ENCODE data around the gene GNB5.

The GNB5 gene

GRCh38 chr15:52193791-52194190 lies 2.6 kb upstream of the GNB5 start:
- TF ChIP-seq, protein P1, sequence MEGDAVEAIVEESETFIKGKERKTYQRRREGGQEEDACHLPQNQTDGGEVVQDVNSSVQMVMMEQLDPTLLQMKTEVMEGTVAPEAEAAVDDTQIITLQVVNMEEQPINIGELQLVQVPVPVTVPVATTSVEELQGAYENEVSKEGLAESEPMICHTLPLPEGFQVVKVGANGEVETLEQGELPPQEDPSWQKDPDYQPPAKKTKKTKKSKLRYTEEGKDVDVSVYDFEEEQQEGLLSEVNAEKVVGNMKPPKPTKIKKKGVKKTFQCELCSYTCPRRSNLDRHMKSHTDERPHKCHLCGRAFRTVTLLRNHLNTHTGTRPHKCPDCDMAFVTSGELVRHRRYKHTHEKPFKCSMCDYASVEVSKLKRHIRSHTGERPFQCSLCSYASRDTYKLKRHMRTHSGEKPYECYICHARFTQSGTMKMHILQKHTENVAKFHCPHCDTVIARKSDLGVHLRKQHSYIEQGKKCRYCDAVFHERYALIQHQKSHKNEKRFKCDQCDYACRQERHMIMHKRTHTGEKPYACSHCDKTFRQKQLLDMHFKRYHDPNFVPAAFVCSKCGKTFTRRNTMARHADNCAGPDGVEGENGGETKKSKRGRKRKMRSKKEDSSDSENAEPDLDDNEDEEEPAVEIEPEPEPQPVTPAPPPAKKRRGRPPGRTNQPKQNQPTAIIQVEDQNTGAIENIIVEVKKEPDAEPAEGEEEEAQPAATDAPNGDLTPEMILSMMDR (IDR thresholded peaks at IDR 0.05; ENCODE audit: low read depth, low read length, missing control alignments), result no peak
- H3K4me3 ChIP-seq (ENCODE audit: low read depth, low read length), result no peak overlapping the region
- DNase-seq (ENCODE audit: low read depth), result no peak

GRCh38 chr15:52193321-52193720 lies 2.1 kb upstream of the GNB5 start:
- TF ChIP-seq, protein P1 (IDR thresholded peaks at IDR 0.05; ENCODE audit: low read depth, low read length, missing control alignments), result no peak
- no peak for DNase-seq (ENCODE audit: low read depth)
- no peak overlapping the region for H3K4me3 ChIP-seq (ENCODE audit: low read depth, low read length)

DNA sequence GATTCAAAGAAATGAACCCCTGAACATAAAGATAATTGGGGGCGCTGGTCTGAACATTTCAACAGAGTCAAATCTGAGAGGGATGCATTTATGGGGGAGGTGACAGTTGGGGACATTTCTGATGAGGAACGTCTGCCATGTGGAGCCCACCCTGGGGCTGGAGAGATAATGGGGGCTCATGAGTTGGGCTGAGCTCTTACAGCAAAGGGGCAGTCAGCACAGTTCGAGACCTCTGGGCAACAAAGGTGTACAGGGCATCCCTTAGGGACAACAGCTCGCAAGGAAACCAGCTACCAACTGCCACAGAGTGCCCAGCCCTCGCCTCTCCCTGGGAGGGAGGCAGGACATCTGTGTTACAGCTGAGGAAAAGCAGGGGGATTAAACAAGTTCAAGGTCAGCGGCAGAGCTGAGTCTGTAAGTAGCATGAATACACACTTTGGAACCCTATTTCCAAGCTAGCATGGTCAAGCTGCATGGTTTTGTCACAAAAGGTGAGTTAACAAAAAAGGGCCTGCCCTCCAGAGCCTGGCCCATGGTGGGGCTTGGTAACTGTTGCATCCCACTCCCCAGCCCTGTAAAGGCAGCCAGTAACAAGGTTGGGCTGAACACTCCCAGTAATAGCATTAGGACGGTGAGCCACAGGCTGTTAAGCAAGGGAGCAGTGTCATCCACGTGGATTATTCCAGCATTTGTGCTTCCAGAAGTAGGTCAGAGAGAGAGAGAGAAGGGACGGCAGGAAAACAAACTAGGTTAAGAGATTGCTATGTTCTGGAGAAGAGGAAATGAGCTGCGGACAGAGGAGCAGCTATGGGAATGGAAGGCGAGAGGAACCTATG lies 4.3 kb downstream of the GNB5 start:
- no peak for DNase-seq (ENCODE audit: low read depth)
- TF ChIP-seq, protein P1 (IDR thresholded peaks at IDR 0.05; ENCODE audit: low read depth, low read length, missing control alignments), result no peak
- H3K4me3 ChIP-seq (ENCODE audit: low read depth, low read length), result no peak overlapping the region

- DNase-seq (ENCODE audit: low read depth), result no peak
- TF ChIP-seq, protein P1 (IDR thresholded peaks at IDR 0.05; ENCODE audit: low read depth, low read length, missing control alignments), result no peak
- no peak overlapping the region for H3K4me3 ChIP-seq (ENCODE audit: low read depth, low read length)
Measured at GRCh38 chr15:52185151-52185561, 6.0 kb downstream of the GNB5 start.

DNA sequence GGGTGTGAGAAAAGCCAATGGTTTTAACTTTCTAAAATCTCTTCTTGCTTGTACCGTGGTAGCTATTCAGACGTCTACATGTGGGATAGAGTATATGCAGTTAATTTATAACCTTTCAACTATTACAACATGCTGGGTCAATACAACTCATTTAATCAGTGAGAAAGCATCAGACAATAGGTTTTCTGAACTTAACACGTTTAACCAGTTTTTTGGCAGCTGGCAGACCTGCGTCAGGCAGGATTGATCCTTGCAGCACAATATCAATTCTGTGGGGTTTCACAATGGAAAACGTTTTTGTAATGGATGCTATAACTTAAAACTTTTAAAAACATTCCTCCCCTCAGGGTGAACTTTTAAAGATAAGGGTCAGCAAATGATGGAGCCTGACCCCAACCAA lies 6.5 kb downstream of the GNB5 start:
- no peak overlapping the region for H3K4me3 ChIP-seq (ENCODE audit: low read depth, low read length)
- TF ChIP-seq, protein P1 (IDR thresholded peaks at IDR 0.05; ENCODE audit: low read depth, low read length, missing control alignments), result no peak
- DNase-seq (ENCODE audit: low read depth), result no peak

GRCh38 chr15:52183562-52184173 lies 7.5 kb downstream of the GNB5 start:
- DNase-seq (ENCODE audit: low read depth), result no peak
- TF ChIP-seq, protein P1 (IDR thresholded peaks at IDR 0.05; ENCODE audit: low read depth, low read length, missing control alignments), result peak; percentile 50
- no peak overlapping the region for H3K4me3 ChIP-seq (ENCODE audit: low read depth, low read length)

Data from GM12864 (cell line).